MM.1S (cell line): Measurements from ENCODE around the gene ACKR3.

Experiments used
- DNase-seq: peaks from one replicate; pipeline ENCODE4 v3.0.0-alpha.2; 2015
- H2AFZ ChIP-seq: fragments of 300-600 bp; sonication (generic); 2 replicates; pipeline ENCODE4 v1.6.0; 2016; ENCODE audit warnings: antibody characterized with exemption, low read length
- H3F3A ChIP-seq: fragments of 300-600 bp; sonication (generic); 2 replicates; pipeline ENCODE4 v1.6.1; 2016; ENCODE audit warnings: mild to moderate bottlenecking, antibody characterized with exemption, low read length, moderate library complexity, mixed read lengths; ENCODE audit not compliant: insufficient read depth
- H3K27ac ChIP-seq: fragments of 300-600 bp; sonication (generic); 2 replicates; pipeline ENCODE4 v1.5.1; 2016; ENCODE audit warnings: mild to moderate bottlenecking, low read length
- H3K27me3 ChIP-seq: fragments of 300-600 bp; sonication (generic); replicated peaks from 2 replicates; pipeline ENCODE4 v1.6.0; 2016; ENCODE audit warnings: low read length; ENCODE audit not compliant: insufficient read depth
- H3K36me3 ChIP-seq: fragments of 300-600 bp; sonication (generic); replicated peaks from 2 replicates; pipeline ENCODE4 v1.6.1; 2016; ENCODE audit warnings: mild to moderate bottlenecking, low read length, mixed read lengths; ENCODE audit not compliant: insufficient read depth
- H3K4me1 ChIP-seq: fragments of 300-600 bp; sonication (generic); 2 replicates; pipeline ENCODE4 v1.6.1; 2016; ENCODE audit warnings: low read length, mixed read lengths
- H3K4me2 ChIP-seq: fragments of 300-600 bp; sonication (generic); 2 replicates; pipeline ENCODE4 v1.6.0; 2016; ENCODE audit warnings: low read depth, low read length
- H3K4me3 ChIP-seq: fragments of 300-600 bp; sonication (generic); 2 replicates; pipeline ENCODE4 v1.5.1; 2016; ENCODE audit warnings: low read length, mixed read lengths
- H3K79me2 ChIP-seq: fragments of 300-600 bp; sonication (generic); 2 replicates; pipeline ENCODE4 v1.6.1; 2016; ENCODE audit warnings: mixed run types, low read length, mixed read lengths
- H3K9ac ChIP-seq: fragments of 300-600 bp; sonication (generic); 2 replicates; pipeline ENCODE4 v1.6.1; 2016; ENCODE audit warnings: low read length, mixed read lengths
- H3K9me2 ChIP-seq: fragments of 300-600 bp; sonication (generic); replicated peaks from 2 replicates; pipeline ENCODE4 v1.6.1; 2016; ENCODE audit warnings: mild to moderate bottlenecking, low read length, mixed read lengths; ENCODE audit not compliant: insufficient read depth
- H3K9me3 ChIP-seq: fragments of 300-600 bp; sonication (generic); replicated peaks from 2 replicates; pipeline ENCODE4 v1.6.1; 2016; ENCODE audit warnings: mild to moderate bottlenecking, low read length, mixed read lengths; ENCODE audit not compliant: insufficient read depth
- H4K20me1 ChIP-seq: fragments of 300-600 bp; sonication (generic); 2 replicates; pipeline ENCODE4 v1.6.1; 2016; ENCODE audit warnings: mild to moderate bottlenecking, low read length, moderate library complexity, mixed read lengths; ENCODE audit not compliant: insufficient read depth
- CTCF ChIP-seq: fragments of 300-600 bp; sonication (generic); IDR thresholded peaks from 2 replicates; pipeline ENCODE4 v1.5.1; 2016; ENCODE audit warnings: antibody characterized with exemption, low read length, mixed read lengths
- EZH2 ChIP-seq: fragments of 300-600 bp; sonication (generic); optimal IDR thresholded peaks from 2 replicates; pipeline ENCODE3; 2017; ENCODE audit warnings: low read depth, mild to moderate bottlenecking, antibody characterized with exemption, low read length, mixed read lengths
- EZH2phosphoT487 ChIP-seq: fragments of 300-600 bp; sonication (generic); IDR thresholded peaks from 2 replicates; pipeline ENCODE4 v1.6.1; 2018; ENCODE audit warnings: antibody characterized with exemption, low read length

Gene ACKR3

GRCh38 chr2:236571145-236571544 is 1.5 kb downstream of the ACKR3 start:
- Histone ChIP-seq H3K27ac (no peak overlapping the region), H3K27me3 (no peaks in the 10 kb centered on the region), H3K9me3 (no peaks in the 10 kb centered on the region), H3K9me2 (no peaks in the 10 kb centered on the region), H4K20me1 (no peaks in the 10 kb centered on the region), H3K36me3 (no peaks in the 10 kb centered on the region), H3F3A (peaks cover 3% of the 10 kb centered on the region; the same call in 1 of the 2 replicates), H2AFZ (no peak overlapping the region), H3K4me3 (no peak overlapping the region), H3K9ac (no peak overlapping the region), H3K4me2 (no peak overlapping the region), H3K79me2 (no peaks in the 10 kb centered on the region), H3K4me1 (0 out of 2 replicates have a peak, but pooled peaks cover 7% of the 10 kb centered on the region)
- no peak for DNase-seq
- TF ChIP-seq CTCF, result no peak
- TF ChIP-seq EZH2, result no peak
- no peak for TF ChIP-seq EZH2phosphoT487

GRCh38 chr2:236572482-236572881 is 2.9 kb downstream of the ACKR3 start:
- no peaks in the 10 kb centered on the region for H3K9me3 ChIP-seq
- TF ChIP-seq EZH2, result no peak
- no peak for TF ChIP-seq CTCF
- TF ChIP-seq EZH2phosphoT487, result no peak

GRCh38 chr2:236573066-236573929 is 3.7 kb downstream of the ACKR3 start:
- Histone ChIP-seq H3K9ac (no peak overlapping the region), H3K27me3 (no peaks in the 10 kb centered on the region), H3K36me3 (no peaks in the 10 kb centered on the region), H3K4me2 (no peak overlapping the region), H4K20me1 (no peaks in the 10 kb centered on the region), H3K9me3 (no peaks in the 10 kb centered on the region), H3K4me3 (no peak overlapping the region), H3K9me2 (no peaks in the 10 kb centered on the region), H3K4me1 (0 out of 2 replicates have a peak, but pooled peaks cover 7% of the 10 kb centered on the region), H2AFZ (no peak overlapping the region), H3F3A (peaks cover 3% of the 10 kb centered on the region; the same call in 1 of the 2 replicates), H3K27ac (no peak overlapping the region), H3K79me2 (no peaks in the 10 kb centered on the region)
- DNase-seq, result no peak
- TF ChIP-seq EZH2, result no peak
- TF ChIP-seq EZH2phosphoT487, result no peak

More at GRCh38 chr2:236572482-236572881, 2.9 kb downstream of the ACKR3 start:
- Histone ChIP-seq H3K9me2 (no peaks in the 10 kb centered on the region), H3K4me2 (no peak overlapping the region), H3K4me1 (0 out of 2 replicates have a peak, but pooled peaks cover 7% of the 10 kb centered on the region), H3K27me3 (no peaks in the 10 kb centered on the region), H3K36me3 (no peaks in the 10 kb centered on the region), H3F3A (peaks cover 3% of the 10 kb centered on the region; the same call in 1 of the 2 replicates), H3K4me3 (no peak overlapping the region), H4K20me1 (no peaks in the 10 kb centered on the region), H2AFZ (no peak overlapping the region), H3K79me2 (no peaks in the 10 kb centered on the region), H3K27ac (no peak overlapping the region), H3K9ac (no peak overlapping the region)
- no peak for DNase-seq

- Histone ChIP-seq H3K4me1 (0 out of 2 replicates have a peak, but pooled peaks cover 3% of the 10 kb centered on the region), H3K79me2 (no peaks in the 10 kb centered on the region), H3K27me3 (no peaks in the 10 kb centered on the region)
These were observed 4.4 kb downstream of the ACKR3 start for GRCh38 chr2:236574000-236574399.

More at GRCh38 chr2:236574000-236574399, 4.4 kb downstream of the ACKR3 start:
- Histone ChIP-seq H3K27ac (no peak overlapping the region), H3K9ac (no peak overlapping the region), H2AFZ (no peak overlapping the region), H3K4me2 (no peak overlapping the region), H4K20me1 (no peaks in the 10 kb centered on the region), H3K9me3 (no peaks in the 10 kb centered on the region), H3F3A (peaks cover under 1% of the 10 kb centered on the region; the same call in 1 of the 2 replicates), H3K36me3 (no peaks in the 10 kb centered on the region), H3K4me3 (no peak overlapping the region), H3K9me2 (no peaks in the 10 kb centered on the region)
- no peak for TF ChIP-seq CTCF
- TF ChIP-seq EZH2, result no peak
- no peak for TF ChIP-seq EZH2phosphoT487
- no peak for DNase-seq
